Measurements from ENCODE around the gene ANKS1B. TPM values are rescaled to one million over a fixed set of nuclear protein-coding genes. Genes with fewer than 3 reads are reported as not detected.

The ANKS1B gene
- total and polyA plus RNA-seq, 4 experiments from 2014 or later = 0.28 to 0.55 TPM; not detected in 2

DNA sequence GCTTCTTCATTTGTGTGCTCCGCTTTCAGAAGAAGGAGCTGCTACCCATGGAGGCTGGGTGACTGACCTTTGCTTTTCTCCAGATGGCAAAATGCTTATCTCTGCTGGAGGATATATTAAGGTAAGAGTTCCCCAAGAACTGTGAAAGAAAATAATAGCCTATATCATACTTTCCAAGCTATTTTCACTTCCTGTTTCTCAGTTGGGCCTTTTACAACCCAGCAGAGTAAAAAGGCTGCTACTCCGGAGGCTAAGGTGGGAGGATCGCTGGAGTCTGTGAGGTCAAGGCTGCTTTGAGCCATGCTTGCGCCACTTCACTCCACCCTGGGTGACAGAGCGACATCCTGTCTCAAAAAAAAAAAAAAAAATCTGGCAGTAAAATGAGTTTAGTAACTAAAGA is 1257.5 kb downstream of the ANKS1B start:
- DNase-seq = no peak
- H3K4me3 ChIP-seq (ENCODE audit: low read length in 2 of 2) = no peak overlapping the region
- POLR2A ChIA-PET (ENCODE audit: partially characterized antibody) = no interaction called here
- H3K27ac ChIP-seq (ENCODE audit: low read depth, low read length) = no peak overlapping the region
- H3K27me3 ChIP-seq (ENCODE audit: insufficient read depth, low read length) = no peaks in the 10 kb centered on the region
- CTCF ChIA-PET (ENCODE audit: partially characterized antibody) = interaction anchor here (1.2 kb wide), 1 partner anchor 271 kb away, joined by 3 read pairs; no protein-coding TSS in a partner anchor
- intact Hi-C loops (cut with micrococcal nuclease) = no loop called here
- peaks cover 17% of the 10 kb centered on the region for H3K36me3 ChIP-seq (ENCODE audit: insufficient read depth, low read length)
- Mint-ChIP-seq H3K27ac (peak overlapping the region in 1 of 7 donors; percentile 82), H3K27me3 (no peaks in the 10 kb centered on the region), H3K4me1 (peaks cover 0 to 6% (median 3%) of the 10 kb centered on the region in 4 donors), H3K9me3 (no peaks in the 10 kb centered on the region), H3K4me3 (no peak overlapping the region), H3K36me3 (peaks cover 55 to 68% of the 10 kb centered on the region in 2 donors)
- H3K4me1 ChIP-seq (ENCODE audit: insufficient read depth, low read length) = no peaks in the 10 kb centered on the region
- no peaks in the 10 kb centered on the region for H3K9me3 ChIP-seq (ENCODE audit: control insufficient read depth in 1 of 2, low read length in 2 of 2)

DNA sequence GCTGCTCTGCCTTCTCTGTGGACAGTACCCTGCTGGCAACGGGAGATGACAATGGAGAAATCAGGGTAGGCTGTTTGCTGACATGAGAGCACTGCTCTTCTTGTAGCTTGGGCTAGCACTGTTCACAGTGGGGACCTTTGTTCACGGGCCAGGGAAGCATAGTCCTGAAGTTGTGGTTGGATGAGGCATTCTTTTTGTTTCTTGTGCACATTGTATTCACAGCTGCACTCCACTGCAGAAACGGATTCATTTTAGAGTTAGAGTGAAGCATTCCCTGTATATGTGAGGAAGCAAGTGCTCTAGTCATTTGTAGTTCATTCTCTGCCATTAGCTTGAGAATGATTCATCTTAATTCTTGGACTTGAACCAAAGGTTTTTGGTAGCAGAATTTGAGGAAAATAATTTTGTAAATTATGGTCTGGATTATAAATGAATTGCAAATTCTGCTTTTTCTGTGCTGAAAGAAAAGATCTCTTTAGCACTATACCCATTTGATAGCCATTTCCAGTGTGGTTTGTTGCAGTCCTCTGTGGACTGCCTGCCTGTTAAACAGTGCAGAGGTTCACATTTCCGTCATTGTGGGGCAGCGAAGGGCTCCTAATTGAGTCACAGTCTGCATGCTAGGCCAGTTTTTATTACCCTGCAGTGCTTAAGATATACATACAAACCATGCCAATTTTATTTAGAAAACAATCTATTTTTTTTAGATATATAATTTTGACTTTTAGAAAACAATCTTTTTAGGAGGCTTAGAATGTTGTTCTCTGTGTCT is 1259.1 kb downstream of the ANKS1B start:
- Histone ChIP-seq H3K4me1 (ENCODE audit: insufficient read depth, low read length) (no peaks in the 10 kb centered on the region), H3K27ac (ENCODE audit: low read depth, low read length) (no peak overlapping the region), H3K4me3 (ENCODE audit: low read length in 2 of 2) (no peak overlapping the region), H3K27me3 (ENCODE audit: insufficient read depth, low read length) (no peaks in the 10 kb centered on the region), H3K9me3 (ENCODE audit: control insufficient read depth in 1 of 2, low read length in 2 of 2) (no peaks in the 10 kb centered on the region), H3K36me3 (ENCODE audit: insufficient read depth, low read length) (peaks cover 10% of the 10 kb centered on the region)
- Mint-ChIP-seq H3K4me3 (no peak overlapping the region), H3K27ac (peak overlapping the region in 1 of 7 donors; percentile 9), H3K4me1 (peaks cover 0 to 6% (median 3%) of the 10 kb centered on the region in 4 donors), H3K27me3 (no peaks in the 10 kb centered on the region), H3K36me3 (peaks cover 56 to 63% of the 10 kb centered on the region in 2 donors), H3K9me3 (no peaks in the 10 kb centered on the region)
- ChIA-PET CTCF (ENCODE audit: partially characterized antibody) (interaction anchor here (2.0 to 2.1 kb wide), 3 partner anchors 10 to 273 kb away, joined by 10 to 12 read pairs (median 10); no protein-coding TSS in a partner anchor), POLR2A (ENCODE audit: partially characterized antibody) (no interaction called here)
- intact Hi-C loops (cut with micrococcal nuclease) = no loop called here
- DNase-seq = peak in 3 of 5 donors; percentile 12 to 34 (median 21)

DNA sequence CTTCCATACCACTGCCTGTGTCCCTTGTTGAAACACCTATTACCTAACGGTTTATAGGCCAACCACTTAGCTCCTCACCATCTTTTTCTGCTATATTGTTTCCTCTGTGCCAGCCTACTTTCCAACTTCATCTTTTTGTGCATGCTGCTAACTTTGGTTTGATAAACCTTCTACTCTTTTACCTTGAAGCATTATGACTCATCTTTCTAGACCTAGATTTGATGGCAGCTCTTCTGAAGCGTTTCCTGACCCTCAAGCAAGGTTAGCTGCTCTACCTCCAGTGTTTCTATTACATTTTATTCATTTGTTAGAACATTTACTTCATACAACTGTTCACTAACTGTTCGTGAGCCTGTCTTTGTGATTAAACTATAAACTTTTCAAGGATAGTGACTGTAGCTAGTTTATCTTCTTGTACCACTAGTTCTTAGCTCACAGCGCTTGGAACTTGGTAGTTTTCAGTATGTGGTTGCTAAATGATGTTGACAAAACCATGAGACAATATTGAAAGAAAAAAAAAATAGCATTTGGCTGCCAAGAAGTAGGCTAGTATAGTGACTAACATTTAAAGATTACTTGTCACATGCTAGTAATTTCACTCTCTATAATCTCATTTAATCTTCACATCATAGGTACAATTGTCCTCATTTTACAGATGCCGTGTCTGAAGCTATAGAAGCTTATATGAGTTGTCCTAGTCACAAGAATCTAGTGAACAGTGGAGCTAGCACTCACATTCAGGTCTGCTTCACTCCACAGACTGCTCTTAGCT is 1260.2 kb downstream of the ANKS1B start:
- Histone ChIP-seq H3K4me3 (ENCODE audit: low read length in 2 of 2) (no peak overlapping the region), H3K27ac (ENCODE audit: low read depth, low read length) (no peak overlapping the region), H3K4me1 (ENCODE audit: insufficient read depth, low read length) (no peaks in the 10 kb centered on the region), H3K9me3 (ENCODE audit: control insufficient read depth in 1 of 2, low read length in 2 of 2) (no peaks in the 10 kb centered on the region), H3K27me3 (ENCODE audit: insufficient read depth, low read length) (no peaks in the 10 kb centered on the region), H3K36me3 (ENCODE audit: insufficient read depth, low read length) (peaks cover 10% of the 10 kb centered on the region)
- intact Hi-C loops (cut with micrococcal nuclease) = no loop called here
- no peak for DNase-seq
- ChIA-PET CTCF (ENCODE audit: partially characterized antibody) (interaction anchor here (2.0 to 2.1 kb wide), 3 partner anchors 11 to 274 kb away, joined by 10 to 12 read pairs (median 10); no protein-coding TSS in a partner anchor), POLR2A (ENCODE audit: partially characterized antibody) (no interaction called here)
- Mint-ChIP-seq H3K27ac (peak overlapping the region in 1 of 7 donors; percentile 2), H3K4me3 (no peak overlapping the region), H3K9me3 (no peaks in the 10 kb centered on the region), H3K36me3 (peaks cover 55 to 58% of the 10 kb centered on the region in 2 donors), H3K4me1 (peaks cover 0 to 6% (median 3%) of the 10 kb centered on the region in 4 donors), H3K27me3 (no peaks in the 10 kb centered on the region)

DNA sequence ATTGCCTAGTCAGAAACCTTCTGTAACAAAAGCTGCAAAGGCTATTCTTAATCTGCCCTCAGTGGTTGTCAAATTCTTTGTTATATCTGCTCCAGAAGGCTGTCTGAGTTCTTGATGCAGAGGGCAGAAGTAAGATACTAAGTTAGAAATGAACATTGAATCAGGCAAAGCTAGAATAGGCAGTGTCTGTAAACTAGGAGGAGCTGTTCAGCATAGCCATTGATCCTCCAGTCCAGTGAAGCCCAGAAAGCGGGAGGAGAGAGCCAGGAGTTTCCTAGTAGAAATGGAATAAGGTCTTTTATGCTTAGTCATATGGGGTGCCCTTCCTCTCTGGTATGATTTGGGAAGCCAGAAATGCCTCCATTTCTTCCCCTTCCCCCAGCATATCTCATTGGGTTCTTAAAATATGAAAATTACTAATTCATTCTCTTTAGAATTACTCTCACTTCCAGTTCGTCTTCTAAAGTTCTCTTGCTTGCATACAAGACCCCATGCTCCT is 1263.5 kb downstream of the ANKS1B start:
- H3K27ac ChIP-seq (ENCODE audit: low read depth, low read length) = no peak overlapping the region
- intact Hi-C loops (cut with micrococcal nuclease) = no loop called here
- no peaks in the 10 kb centered on the region for H3K27me3 Mint-ChIP-seq

DNA sequence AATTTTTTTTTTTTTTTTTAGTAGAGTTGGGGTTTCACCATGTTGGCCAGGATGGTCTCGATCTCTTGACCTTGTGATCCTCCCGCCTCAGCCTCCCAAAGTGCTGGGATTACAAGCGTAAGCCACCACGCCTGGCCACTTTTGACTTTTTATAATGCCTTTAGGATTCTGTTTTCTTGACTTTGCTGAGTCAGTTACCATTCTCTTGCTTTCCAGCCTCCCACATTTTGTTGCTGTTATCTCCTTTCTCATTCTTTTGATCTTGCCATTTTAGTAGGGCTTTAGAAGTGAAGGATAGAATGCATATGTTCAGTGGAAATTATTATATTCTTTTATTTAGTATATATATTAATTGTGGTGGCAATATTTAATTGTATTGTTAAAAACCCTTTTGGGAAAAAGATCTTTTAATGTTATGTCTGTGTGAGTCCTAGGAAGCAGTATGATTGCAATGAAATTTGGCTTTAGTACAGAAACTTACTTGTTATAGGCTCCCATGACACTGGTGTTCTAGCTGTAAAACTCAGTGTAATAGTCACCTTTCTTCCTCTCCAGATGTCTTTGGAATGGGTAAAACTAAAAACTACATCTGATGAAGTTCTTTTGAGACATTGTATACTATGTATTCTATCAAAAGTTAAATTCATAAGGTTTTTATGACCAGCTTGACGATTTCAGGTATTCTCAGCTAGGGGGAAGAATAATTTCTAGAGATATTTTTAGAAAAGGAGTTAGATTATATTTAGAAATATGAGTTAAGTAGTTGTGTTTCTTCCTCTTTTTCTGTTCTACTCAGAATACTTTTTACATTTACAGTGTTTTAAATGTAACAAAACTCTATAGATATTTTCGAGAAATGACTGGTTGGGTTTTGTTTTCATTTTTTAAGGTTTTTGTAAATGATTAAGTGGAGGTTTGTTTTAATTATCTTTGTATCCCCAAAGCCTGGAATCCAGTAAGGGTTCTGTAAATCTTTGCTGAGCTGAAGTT is 1264.9 kb downstream of the ANKS1B start:
- ChIA-PET POLR2A (ENCODE audit: partially characterized antibody) (no interaction called here), CTCF (ENCODE audit: partially characterized antibody) (interaction anchor here (1.5 kb wide), 1 partner anchor 188 kb away, joined by 3 read pairs; no protein-coding TSS in a partner anchor)
- H3K27me3 ChIP-seq (ENCODE audit: insufficient read depth, low read length) = no peaks in the 10 kb centered on the region
- H3K4me3 Mint-ChIP-seq = no peak overlapping the region
- no peaks in the 10 kb centered on the region for H3K27me3 Mint-ChIP-seq
- peaks cover 9% of the 10 kb centered on the region for H3K36me3 ChIP-seq (ENCODE audit: insufficient read depth, low read length)
- no peak overlapping the region for H3K27ac Mint-ChIP-seq
- H3K4me1 Mint-ChIP-seq = peaks cover 0 to 6% (median 3%) of the 10 kb centered on the region in 4 donors
- peaks cover 49 to 51% of the 10 kb centered on the region in 2 donors for H3K36me3 Mint-ChIP-seq
- intact Hi-C loops (cut with micrococcal nuclease) = no loop called here
- DNase-seq = no peak
- H3K4me1 ChIP-seq (ENCODE audit: insufficient read depth, low read length) = no peaks in the 10 kb centered on the region
- H3K9me3 Mint-ChIP-seq = no peaks in the 10 kb centered on the region
- H3K4me3 ChIP-seq (ENCODE audit: low read length in 2 of 2) = no peak overlapping the region
- H3K9me3 ChIP-seq (ENCODE audit: control insufficient read depth in 1 of 2, low read length in 2 of 2) = no peaks in the 10 kb centered on the region
- H3K27ac ChIP-seq (ENCODE audit: low read depth, low read length) = no peak overlapping the region

More for the DNA sequence above, 1263.5 kb downstream of the ANKS1B start:
- H3K4me1 Mint-ChIP-seq = peaks cover 0 to 6% (median 3%) of the 10 kb centered on the region in 4 donors
- DNase-seq = no peak
- Histone ChIP-seq H3K27me3 (ENCODE audit: insufficient read depth, low read length) (no peaks in the 10 kb centered on the region), H3K4me3 (ENCODE audit: low read length in 2 of 2) (no peak overlapping the region), H3K9me3 (ENCODE audit: control insufficient read depth in 1 of 2, low read length in 2 of 2) (no peaks in the 10 kb centered on the region), H3K4me1 (ENCODE audit: insufficient read depth, low read length) (no peaks in the 10 kb centered on the region), H3K36me3 (ENCODE audit: insufficient read depth, low read length) (peaks cover 6% of the 10 kb centered on the region)
- H3K36me3 Mint-ChIP-seq = peaks cover 50 to 52% of the 10 kb centered on the region in 2 donors
- ChIA-PET CTCF (ENCODE audit: partially characterized antibody) (interaction anchor here (1.3 to 1.9 kb wide), 3 partner anchors 14 to 190 kb away, joined by 3 to 5 read pairs (median 3); no protein-coding TSS in a partner anchor), POLR2A (ENCODE audit: partially characterized antibody) (no interaction called here)
- H3K9me3 Mint-ChIP-seq = no peaks in the 10 kb centered on the region
- no peak overlapping the region for H3K4me3 Mint-ChIP-seq
- H3K27ac Mint-ChIP-seq = peak overlapping the region in 1 of 7 donors; percentile 18

DNA sequence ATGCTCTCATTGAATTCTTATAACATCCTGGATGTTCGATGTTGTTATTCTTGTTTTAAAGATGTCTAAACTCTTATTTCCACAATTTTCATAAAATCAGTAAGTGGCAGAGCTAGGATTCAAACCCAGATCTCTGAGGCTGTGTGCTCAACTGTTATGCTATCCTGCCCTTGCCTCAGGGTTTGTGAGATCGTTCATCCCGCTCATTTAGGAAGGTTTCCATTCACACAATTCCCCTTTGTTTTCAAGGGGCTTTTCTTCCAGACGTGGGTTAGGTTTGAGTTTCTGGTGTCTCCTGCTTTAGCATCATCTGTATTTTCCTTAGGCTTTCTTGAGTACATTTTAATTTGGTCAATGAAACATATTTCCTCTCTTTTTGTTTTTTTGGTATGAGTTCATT is 1270.3 kb downstream of the ANKS1B start:
- no peaks in the 10 kb centered on the region for H3K9me3 ChIP-seq (ENCODE audit: control insufficient read depth in 1 of 2, low read length in 2 of 2)
- no peaks in the 10 kb centered on the region for H3K27me3 ChIP-seq (ENCODE audit: insufficient read depth, low read length)
- CTCF ChIA-PET (ENCODE audit: partially characterized antibody) = no interaction called here
- H3K4me1 ChIP-seq (ENCODE audit: insufficient read depth, low read length) = no peaks in the 10 kb centered on the region
- no peak overlapping the region for H3K4me3 Mint-ChIP-seq
- peak overlapping the region in 2 of 7 donors; percentile 27 to 29 for H3K27ac Mint-ChIP-seq
- no peak overlapping the region for H3K4me3 ChIP-seq (ENCODE audit: low read length in 2 of 2)
- H3K27me3 Mint-ChIP-seq = no peaks in the 10 kb centered on the region
- H3K9me3 Mint-ChIP-seq = no peaks in the 10 kb centered on the region
- peaks cover 0 to 3% (median 1%) of the 10 kb centered on the region in 4 donors for H3K4me1 Mint-ChIP-seq
- DNase-seq = no peak
- H3K27ac ChIP-seq (ENCODE audit: low read depth, low read length) = no peak overlapping the region
- POLR2A ChIA-PET (ENCODE audit: partially characterized antibody) = no interaction called here
- intact Hi-C loops (cut with micrococcal nuclease) = no loop called here
- peaks cover 51 to 62% of the 10 kb centered on the region in 2 donors for H3K36me3 Mint-ChIP-seq
- H3K36me3 ChIP-seq (ENCODE audit: insufficient read depth, low read length) = peaks cover 12% of the 10 kb centered on the region

All from CD4-positive, alpha-beta memory T cell (primary cell).